B cell (primary cell): ENCODE measurements around the gene TECPR2.
"Not testable (repeated sequence)": the region's sequence is repeated elsewhere in the genome, so short reads cannot be mapped to it uniquely, and the experiment has no call there.

Experiments used
- CTCF ChIP-seq: fragments of 200-600 bp; IDR thresholded peaks from one replicate; pipeline ENCODE4 v1.8.0; 2022; ENCODE audit warnings: antibody characterized with exemption, mild to moderate bottlenecking
- EZH2 ChIP-seq: IDR thresholded peaks from 2 replicates; pipeline ENCODE4 v1.6.1; 2012; ENCODE audit warnings: borderline replicate concordance, low read depth, mild to moderate bottlenecking, moderate library complexity, low read length; ENCODE audit not compliant: insufficient read depth, poor library complexity, severe bottlenecking

DNA sequence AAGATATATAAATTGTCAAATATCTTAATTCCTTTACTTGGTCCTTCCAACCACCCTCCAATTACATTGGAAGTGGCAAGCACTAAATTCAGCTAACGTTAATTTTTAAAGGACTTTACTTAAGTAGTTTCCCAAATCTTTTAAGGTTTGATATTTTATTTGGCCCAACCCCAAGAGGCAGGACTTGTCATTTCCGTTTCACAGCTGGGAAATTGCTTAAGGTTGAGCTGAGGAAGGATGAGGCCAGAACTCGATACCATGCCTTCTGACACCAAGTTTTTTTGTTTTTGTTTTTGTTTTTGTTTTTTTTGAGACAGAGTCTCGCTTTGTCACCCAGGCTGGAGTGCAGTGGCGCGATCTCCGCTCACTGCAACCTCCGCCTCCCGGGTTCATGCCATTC is 11.1 kb upstream of the TECPR2 start:
- TF ChIP-seq CTCF, EZH2: not testable (repeated sequence)
